Caco-2 (cell line): ENCODE measurements around the gene KCNE3. TPM values are rescaled to one million over a fixed set of nuclear protein-coding genes. Genes with fewer than 3 reads are reported as not detected.

Source experiments
- Bru-seq: library from RNA; stranded (reverse); fragments of 400-500 nt; gene quantifications from one replicate; lab custom pipeline; 2021; lab: Mats Ljungman, UMichigan
- BruChase-seq, 2 experiments: library from RNA; stranded (reverse); fragments of 400-500 nt; gene quantifications; one replicate each; lab custom pipeline; 2021; lab: Mats Ljungman, UMichigan
- BruUV-seq: library from RNA; stranded (reverse); fragments of 400-500 nt; replicated peaks from 2 replicates; lab custom pipeline; 2021; lab: Mats Ljungman, UMichigan
- CTCF ChIA-PET: fragments of 300-600 bp; sonication (Branson Sonifier 250); formaldehyde crosslinking; loops from one replicate; lab custom pipeline; 2022; ENCODE audit warnings: antibody characterized with exemption; lab: Charles Lee
- POLR2A ChIA-PET: fragments of 300-600 bp; sonication (Branson Sonifier 250); formaldehyde crosslinking; loops from one replicate; lab custom pipeline; 2022; ENCODE audit warnings: antibody characterized with exemption; lab: Charles Lee
- DNase-seq, 2 experiments: peaks; one replicate each; pipeline versions ENCODE4 v3.0.0 to v3.0.0-alpha.2; 2020 to 2022
- H3K27me3 ChIP-seq: replicated peaks from 2 replicates; pipeline ENCODE4 v1.6.0; 2011; ENCODE audit warnings: low read length; ENCODE audit not compliant: control insufficient read depth, insufficient read depth
- H3K36me3 ChIP-seq: 2 replicates; pipeline ENCODE4 v1.5.1; 2011; ENCODE audit warnings: low read length; ENCODE audit not compliant: control insufficient read depth, insufficient read depth
- H3K4me1 ChIP-seq: fragments of 250-450 bp; sonication (Bioruptor Pico); 2 replicates; pipeline ENCODE4 v1.5.1; 2020; ENCODE audit warnings: mild to moderate bottlenecking
- H3K4me3 ChIP-seq: 2 replicates; pipeline ENCODE4 v1.5.1; 2011; ENCODE audit warnings: low read depth, mild to moderate bottlenecking, control low read depth, low read length
- H3K9me3 ChIP-seq: fragments of 250-450 bp; sonication (Bioruptor Pico); 2 replicates; pipeline ENCODE4 v1.5.1; 2020; ENCODE audit warnings: mild to moderate bottlenecking, moderate library complexity
- H3K27ac Mint-ChIP-seq: one replicate; pipeline ENCODE4 v1.8.0; 2022; ENCODE audit warnings: mixed read lengths; ENCODE audit not compliant: unreplicated experiment
- H3K27me3 Mint-ChIP-seq: one replicate; pipeline ENCODE4 v1.8.0; 2022; ENCODE audit warnings: mixed read lengths; ENCODE audit not compliant: insufficient read depth, unreplicated experiment
- H3K36me3 Mint-ChIP-seq: one replicate; pipeline ENCODE4 v1.8.0; 2022; ENCODE audit warnings: mild to moderate bottlenecking, mixed read lengths; ENCODE audit not compliant: insufficient read depth, unreplicated experiment
- H3K4me1 Mint-ChIP-seq: one replicate; pipeline ENCODE4 v1.8.0; 2022; ENCODE audit warnings: low read depth, mixed read lengths; ENCODE audit not compliant: unreplicated experiment
- H3K4me3 Mint-ChIP-seq: one replicate; pipeline ENCODE4 v1.8.0; 2022; ENCODE audit warnings: mild to moderate bottlenecking, moderate library complexity, mixed read lengths; ENCODE audit not compliant: unreplicated experiment
- H3K9me3 Mint-ChIP-seq: one replicate; pipeline ENCODE4 v1.8.0; 2022; ENCODE audit warnings: mixed read lengths; ENCODE audit not compliant: unreplicated experiment
- CTCF ChIP-seq, 2 experiments: fragments of 200-600 bp in 1 of 2; IDR thresholded peaks; 1 replicate in 1 of 2; 2 replicates in 1 of 2; pipeline versions ENCODE4 v1.5.1 to v1.8.0; 2011 to 2022; ENCODE audit warnings: antibody characterized with exemption in 1 of 2, control low read depth in 1 of 2, inconsistent platforms in 1 of 2, low read depth in 1 of 2, low read length in 1 of 2, mild to moderate bottlenecking in 1 of 2, moderate library complexity in 1 of 2; ENCODE audit not compliant: insufficient read depth in 1 of 2, severe bottlenecking in 1 of 2, unreplicated experiment in 1 of 2
- intact Hi-C: fragments of 100-400 bp; cut with micrococcal nuclease; formaldehyde crosslinking; loops from one replicate; pipeline ENCODE4 v1.10.0; 2022; ENCODE audit not compliant: unreplicated experiment
- long read RNA-seq: library from polyadenylated mRNA; stranded (forward); transcript quantifications from one replicate; pipeline ENCODE4 v2.0.0, GENCODE V29; 2022
- total RNA-seq: library from RNA; stranded (reverse); gene quantifications from 2 replicates; pipeline ENCODE4 v1.2.3, GENCODE V29; 2022

Gene KCNE3
- 48.1 and 58.2 TPM in 2 replicates for total RNA-seq
- Bru-seq, nascent RNA = percentile 92 among the genes with signal in this experiment
- percentile 91 among the genes with signal in this experiment for BruChase-seq, experiment 1, labeled RNA remaining after a 2-hour chase
- percentile 78 among the genes with signal in this experiment for BruChase-seq, experiment 2, labeled RNA remaining after a 6-hour chase
- long read RNA-seq, partial matches to known transcripts = 1 of 19 reads
- long read RNA-seq, other reads (novel, unspliced or antisense) = 12 of 19 reads

GRCh38 chr11:74466916-74467885 is at the start of gene KCNE3:
KCNE3 (minus strand) TSS chr11:74467549; CDS start chr11:74457563, 9,986 bp downstream.
- Histone ChIP-seq H3K9me3 (no peaks in the 10 kb centered on the region), H3K36me3 (0 out of 2 replicates have a peak, but pooled peaks cover 5% of the 10 kb centered on the region), H3K4me3 (peak within 1 kb of the TSS; percentile 52), H3K27me3 (no peaks in the 10 kb centered on the region), H3K4me1 (peaks cover 54% of the 10 kb centered on the region)
- Mint-ChIP-seq H3K27ac (peak within 1 kb of the TSS; percentile 91), H3K4me1 (peaks cover 39% of the 10 kb centered on the region), H3K36me3 (peaks cover 14% of the 10 kb centered on the region), H3K9me3 (peaks cover 10% of the 10 kb centered on the region), H3K27me3 (no peaks in the 10 kb centered on the region), H3K4me3 (peak within 1 kb of the TSS; percentile 50)
- ChIA-PET POLR2A (interaction anchor here (2.6 kb wide), 1 partner anchor 26 kb away, joined by 18 read pairs; the partner anchor contains the start of gene LIPT2), CTCF (interaction anchor here (1.2 to 2.4 kb wide), 3 partner anchors 14 to 26 kb away, joined by 5 to 10 read pairs (median 8); partner anchors contain the start of gene LIPT2)
- no TSS peak for BruUV-seq
- intact Hi-C loops = no loop called here
- TF ChIP-seq CTCF (IDR thresholded peaks at IDR 0.05; ENCODE audit: insufficient read depth in 1 of 2, low read depth in 1 of 2, low read length in 1 of 2, severe bottlenecking in 1 of 2, unreplicated experiment in 1 of 2) = no peak
- peak; percentile 46 to 60 for DNase-seq

- Mint-ChIP-seq H3K9me3 (no peaks in the 10 kb centered on the region), H3K27ac (no peak overlapping the region), H3K4me1 (no peaks in the 10 kb centered on the region), H3K27me3 (no peaks in the 10 kb centered on the region), H3K36me3 (no peaks in the 10 kb centered on the region), H3K4me3 (no peak overlapping the region)
- intact Hi-C loops = no loop called here
- BruUV-seq = no TSS peak
- H3K4me3 ChIP-seq = no peak overlapping the region
- DNase-seq = no peak
- TF ChIP-seq CTCF (IDR thresholded peaks at IDR 0.05; ENCODE audit: insufficient read depth in 1 of 2, low read depth in 1 of 2, low read length in 1 of 2, severe bottlenecking in 1 of 2, unreplicated experiment in 1 of 2) = no peak
- CTCF ChIA-PET = no interaction called here
- no peaks in the 10 kb centered on the region for H3K4me1 ChIP-seq
- POLR2A ChIA-PET = no interaction called here
- no peaks in the 10 kb centered on the region for H3K36me3 ChIP-seq
- H3K27me3 ChIP-seq = no peaks in the 10 kb centered on the region
- H3K9me3 ChIP-seq = peaks cover 6% of the 10 kb centered on the region
Observed at GRCh38 chr11:74507582-74507981, 40.2 kb upstream of the KCNE3 start.

- no peaks in the 10 kb centered on the region for H3K27me3 Mint-ChIP-seq
- no peak for TF ChIP-seq CTCF (IDR thresholded peaks at IDR 0.05; ENCODE audit: insufficient read depth in 1 of 2, low read depth in 1 of 2, low read length in 1 of 2, severe bottlenecking in 1 of 2, unreplicated experiment in 1 of 2)
- BruUV-seq = no TSS peak
- no peaks in the 10 kb centered on the region for H3K4me1 Mint-ChIP-seq
- H3K36me3 Mint-ChIP-seq = no peaks in the 10 kb centered on the region
- no peaks in the 10 kb centered on the region for H3K36me3 ChIP-seq
- no peaks in the 10 kb centered on the region for H3K27me3 ChIP-seq
- no peak overlapping the region for H3K4me3 ChIP-seq
- H3K9me3 ChIP-seq = peaks cover 10% of the 10 kb centered on the region
- H3K4me1 ChIP-seq = no peaks in the 10 kb centered on the region
- intact Hi-C loops = no loop called here
- H3K4me3 Mint-ChIP-seq = no peak overlapping the region
- no peak overlapping the region for H3K27ac Mint-ChIP-seq
- POLR2A ChIA-PET = interaction anchor here (0.8 kb wide), 1 partner anchor 14 kb away, joined by 3 read pairs; no protein-coding TSS in a partner anchor
- no peak for DNase-seq
- peaks cover 4% of the 10 kb centered on the region for H3K9me3 Mint-ChIP-seq
- CTCF ChIA-PET = interaction anchor here (0.7 kb wide), 1 partner anchor 365 kb away, joined by 3 read pairs; no protein-coding TSS in a partner anchor
Observed at GRCh38 chr11:74506823-74507222, 39.5 kb upstream of the KCNE3 start.
